HG02763 (cell line): ENCODE results near the gene MTHFS.

Experiments used
- ATAC-seq: cut with Tn5 transposase; IDR thresholded peaks from one replicate; pipeline ENCODE4 v1.9.1; 2021; ENCODE audit warnings: mild to moderate bottlenecking, moderate library complexity; ENCODE audit not compliant: unreplicated experiment

MTHFS gene

DNA sequence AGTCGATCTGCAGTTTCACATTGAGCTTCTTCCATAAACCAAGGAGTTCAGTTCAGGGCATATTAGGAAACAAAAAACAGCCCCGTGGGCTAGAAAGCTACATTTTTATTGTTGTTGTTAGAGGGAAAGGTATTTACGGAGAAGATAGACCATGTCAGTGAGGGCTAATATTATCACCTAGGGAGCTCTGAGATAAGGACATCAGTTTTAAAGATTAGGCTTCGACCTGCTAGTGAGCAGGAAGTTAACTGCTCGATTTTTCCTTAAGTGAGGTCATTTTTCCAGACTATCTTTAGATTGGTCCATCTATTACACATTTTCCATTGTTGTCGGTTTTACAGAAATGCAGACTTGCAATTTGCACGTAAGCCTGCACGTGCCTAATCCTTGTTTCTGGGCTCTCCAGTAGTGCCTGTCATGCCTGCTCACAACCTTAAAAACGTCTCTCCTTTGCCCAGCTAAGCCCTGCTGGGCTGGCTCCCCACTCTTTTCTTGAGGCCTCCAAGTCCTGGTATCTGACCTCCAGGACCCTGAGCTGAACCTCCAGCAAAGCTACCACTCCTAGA is 72.6 kb downstream of the MTHFS start:
- ATAC-seq: no peak

DNA sequence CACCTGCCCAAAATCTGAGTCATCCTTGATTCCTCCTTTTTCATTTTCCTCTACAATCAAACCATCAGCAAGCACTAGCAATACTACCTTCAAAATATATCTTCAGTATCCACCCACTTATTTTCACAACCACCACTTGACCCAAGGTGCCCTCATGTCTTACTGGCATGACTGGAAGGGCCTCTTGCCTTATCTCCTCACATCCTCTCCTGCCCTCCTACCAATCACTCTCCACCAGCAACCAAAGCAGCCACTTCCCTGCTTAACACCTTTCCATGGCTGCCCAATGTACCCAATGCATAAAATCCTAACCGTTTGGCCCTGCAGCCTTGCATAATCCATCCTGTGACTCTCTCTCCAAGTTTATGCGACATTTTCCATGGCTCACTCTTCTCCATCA is 76.0 kb downstream of the MTHFS start:
- no peak for ATAC-seq

GRCh38 chr15:79820176-79820575 is 76.6 kb downstream of the MTHFS start:
- ATAC-seq: no peak

DNA sequence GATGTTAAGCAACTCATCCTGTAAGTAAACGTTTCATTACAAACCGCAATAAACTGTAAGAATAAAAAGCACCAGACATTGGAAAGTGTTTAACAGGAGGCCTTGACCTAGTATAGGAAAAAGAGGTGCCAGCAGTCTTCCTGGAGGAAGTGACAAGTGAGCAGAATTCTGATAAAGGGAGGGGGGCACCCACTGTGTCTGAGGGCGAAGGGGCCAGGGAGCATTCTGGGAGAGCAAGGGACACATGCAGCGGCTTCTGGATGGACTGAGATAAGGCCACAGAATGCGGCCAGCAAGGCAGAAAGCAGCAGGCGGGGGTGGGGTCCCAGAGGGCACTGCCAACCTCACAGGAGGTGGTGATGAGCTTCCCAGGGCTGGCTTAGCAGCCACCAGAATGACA is 80.2 kb downstream of the MTHFS start:
- ATAC-seq: no peak

- no peak for ATAC-seq
These were observed 81.3 kb downstream of the MTHFS start for GRCh38 chr15:79815468-79815867.

GRCh38 chr15:79812541-79812940 is 84.3 kb downstream of the MTHFS start:
- ATAC-seq: no peak

- ATAC-seq: no peak
These were observed 85.1 kb downstream of the MTHFS start for GRCh38 chr15:79811406-79812405.

DNA sequence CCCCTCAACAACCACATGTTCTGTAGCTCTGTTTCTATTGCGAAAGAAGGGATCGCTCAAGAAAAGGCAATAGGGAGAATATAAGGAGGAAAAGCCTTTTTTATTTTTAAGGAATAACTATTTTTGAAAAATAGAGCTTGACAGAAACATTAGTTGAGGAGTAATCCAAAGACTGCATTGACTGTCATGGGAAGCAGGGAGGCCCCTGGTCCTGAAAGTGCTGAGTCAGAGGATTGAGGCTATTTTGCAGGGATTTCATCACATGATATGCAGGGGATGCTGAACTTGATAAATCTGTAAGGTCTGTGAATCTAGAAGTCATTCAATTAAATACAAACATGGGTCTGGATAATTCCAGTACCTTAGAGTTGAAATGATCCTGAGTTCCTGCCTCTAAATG is 92.0 kb downstream of the MTHFS start:
- ATAC-seq: no peak

GRCh38 chr15:79798311-79798710 is 98.5 kb downstream of the MTHFS start:
- no peak for ATAC-seq
